Endothelial cell of umbilical vein (primary cell): ENCODE data around the gene PTMA. TPM values are rescaled to one million over a fixed set of nuclear protein-coding genes. Genes with fewer than 3 reads are reported as not detected.

Source experiments
- BruUV-seq: library from RNA; stranded (reverse); fragments of 400-500 nt; replicated peaks from 2 replicates; lab custom pipeline; 2021; lab: Mats Ljungman, UMichigan
- CTCF ChIA-PET: fragments of 300-600, 350-600 bp; sonication (Branson Sonifier 250); formaldehyde crosslinking; loops from one replicate; lab custom pipeline; 2021; ENCODE audit warnings: antibody characterized with exemption, inconsistent platforms; lab: Charles Lee
- POLR2A ChIA-PET: fragments of 300-600, 350-600 bp; sonication (Branson Sonifier 250); formaldehyde crosslinking; loops from one replicate; lab custom pipeline; 2021; ENCODE audit warnings: antibody characterized with exemption, inconsistent platforms; lab: Charles Lee
- DNase-seq: peaks from one replicate; pipeline ENCODE4 v3.0.0-alpha.2; 2011; ENCODE audit warnings: low read depth, low spot score
- FAIRE-seq: peaks from 2 replicates; lab custom pipeline; 2011; peaks lifted over from hg19 to GRCh38; lab: Jason Lieb, UNC
- H2AFZ ChIP-seq: 2 replicates; pipeline ENCODE4 v1.6.0; 2012; ENCODE audit warnings: low read depth, low read length, control low read depth, inconsistent platforms
- H3K27ac ChIP-seq: 2 replicates; pipeline ENCODE4 v1.5.1; 2011; ENCODE audit warnings: low read depth, mild to moderate bottlenecking, control low read depth, low read length, moderate library complexity; ENCODE audit not compliant: insufficient read depth
- H3K27me3 ChIP-seq, 2 experiments: 2 replicates each; pipeline versions ENCODE4 v1.6.0 to v1.6.1; 2011; ENCODE audit warnings: low read length in 2 of 2, mixed read lengths in 1 of 2; ENCODE audit not compliant: control insufficient read depth in 2 of 2, insufficient read depth in 2 of 2
- H3K36me3 ChIP-seq, 2 experiments: 2 replicates in 1 of 2; 3 replicates in 1 of 2; pipeline ENCODE4 v1.5.1; 2011; ENCODE audit warnings: low read length in 2 of 2, mild to moderate bottlenecking in 1 of 2, moderate library complexity in 1 of 2; ENCODE audit not compliant: control insufficient read depth in 2 of 2, insufficient read depth in 2 of 2; ENCODE audit errors: extremely low read depth in 1 of 2
- H3K4me1 ChIP-seq: 3 replicates; pipeline ENCODE4 v1.5.1; 2011; ENCODE audit warnings: mild to moderate bottlenecking, low read length; ENCODE audit not compliant: control insufficient read depth, insufficient read depth; ENCODE audit errors: extremely low read depth
- H3K4me2 ChIP-seq: 2 replicates; pipeline ENCODE4 v1.6.1; 2011; ENCODE audit warnings: low read length, control low read depth, mixed read lengths; ENCODE audit not compliant: insufficient read depth
- H3K4me3 ChIP-seq, 3 experiments: fragments of 200-600 bp in 1 of 3; sonication (generic), shearing (Covaris generic) in 1 of 3; replicated peaks in 1 of 3; 2 replicates each; pipeline ENCODE4 v1.5.1; 2011 to 2016; ENCODE audit warnings: control low read depth in 3 of 3, low read length in 3 of 3, mild to moderate bottlenecking in 2 of 3, inconsistent platforms in 1 of 3, low read depth in 1 of 3, moderate library complexity in 1 of 3; ENCODE audit not compliant: insufficient read depth in 1 of 3
- H3K79me2 ChIP-seq: 2 replicates; pipeline ENCODE4 v1.6.0; 2012; ENCODE audit warnings: low read length, inconsistent platforms; ENCODE audit not compliant: control insufficient read depth, insufficient read depth
- H3K9ac ChIP-seq: replicated peaks from 2 replicates; pipeline ENCODE3; 2011; ENCODE audit warnings: low read length, control low read depth; ENCODE audit not compliant: insufficient read depth; ENCODE audit errors: extremely low read depth
- H3K9me1 ChIP-seq: replicated peaks from 3 replicates; pipeline ENCODE4 v1.6.0; 2011; ENCODE audit warnings: mild to moderate bottlenecking, low read length; ENCODE audit not compliant: control insufficient read depth, insufficient read depth; ENCODE audit errors: extremely low read depth
- H3K9me3 ChIP-seq: replicated peaks from 2 replicates; pipeline ENCODE4 v1.5.1; 2012; ENCODE audit warnings: low read length, inconsistent platforms; ENCODE audit not compliant: control insufficient read depth, insufficient read depth
- H4K20me1 ChIP-seq: replicated peaks from 2 replicates; pipeline ENCODE3; 2011; ENCODE audit warnings: mild to moderate bottlenecking, low read length; ENCODE audit not compliant: control insufficient read depth, insufficient read depth; ENCODE audit errors: extremely low read depth
- CTCF ChIP-seq, 2 donors: IDR thresholded peaks; 1 replicate in 1 of 2; 2 replicates in 1 of 2; pipeline ENCODE4 v1.5.1; 2011; ENCODE audit warnings: low read length in 2 of 2, mild to moderate bottlenecking in 2 of 2, moderate library complexity in 2 of 2, control low read depth in 1 of 2, inconsistent platforms in 1 of 2, low read depth in 1 of 2; ENCODE audit not compliant: insufficient read depth in 1 of 2; ENCODE audit errors: extremely low read depth in 1 of 2
- FOS ChIP-seq: IDR thresholded peaks from 2 replicates; pipeline ENCODE4 v1.6.1; 2011; ENCODE audit warnings: mild to moderate bottlenecking, low read length, moderate library complexity, borderline replicate concordance; ENCODE audit not compliant: insufficient read depth
- GATA2 ChIP-seq: IDR thresholded peaks from 2 replicates; pipeline ENCODE4 v1.7.0; 2011; ENCODE audit warnings: low read depth, mild to moderate bottlenecking, moderate library complexity, mixed read lengths, low read length; ENCODE audit not compliant: insufficient read length, insufficient read depth
- MAX ChIP-seq: IDR thresholded peaks from 2 replicates; pipeline ENCODE4 v1.6.1; 2011; ENCODE audit not compliant: insufficient read depth, insufficient read length
- POLR2A ChIP-seq: IDR thresholded peaks from 2 replicates; pipeline ENCODE4 v1.6.1; 2012; ENCODE audit warnings: low read depth, mild to moderate bottlenecking, control low read depth, low read length
- POLR2AphosphoS5 ChIP-seq: IDR thresholded peaks from 2 replicates; pipeline ENCODE4 v1.6.1; 2012; ENCODE audit warnings: low read depth, mild to moderate bottlenecking, control low read depth, low read length, moderate library complexity; ENCODE audit not compliant: insufficient read depth
- dilution Hi-C: fragments of 300-500 bp; cut with MboI; formaldehyde crosslinking; loops from one replicate; pipeline ENCODE4 v1.15.0; 2019; ENCODE audit warnings: low sequenced_read_pairs; ENCODE audit not compliant: extremely low pct_ligation_motif_present
- intact Hi-C: fragments of 100-400 bp; cut with micrococcal nuclease; formaldehyde crosslinking; loops from one replicate; pipeline ENCODE4 v1.10.0; 2022
- polyA plus RNA-seq, 4 experiments: library from polyadenylated mRNA; depleted of rRNA in 3 of 4; stranded (reverse) in 3 of 4; unstranded in 1 of 4; fragments of >200 nt; gene quantifications; 2 replicates each; pipeline versions ENCODE4 v1.2.1 to v1.2.3, GENCODE V29; 2011 to 2012; ENCODE audit warnings: missing spikeins in 1 of 4
- total RNA-seq: library from RNA; stranded (reverse); gene quantifications from 2 replicates; pipeline ENCODE4 v1.2.3, GENCODE V29; 2021

The PTMA gene
- total and polyA plus RNA-seq, 2 donors (not counting 3 experiments of a cell fraction or from before 2014, with no cell fraction given) = 404 to 1,488 TPM

- no peak overlapping the region for H2AFZ ChIP-seq
- no peak overlapping the region for H3K4me3 ChIP-seq
- TF ChIP-seq CTCF (IDR thresholded peaks at IDR 0.05; ENCODE audit: extremely low read depth in 1 of 2, insufficient read depth in 1 of 2, low read depth in 1 of 2, low read length in 2 of 2) = no peak
- TF ChIP-seq GATA2 = no peak
- TF ChIP-seq MAX = no peak
- ChIA-PET CTCF (interaction anchor here (3.4 to 9.6 kb wide), 2 partner anchors 11 to 26 kb away, joined by 33 to 107 read pairs; no protein-coding TSS in a partner anchor), POLR2A (no interaction called here)
- no peaks in the 10 kb centered on the region for H3K27me3 ChIP-seq
- H3K36me3 ChIP-seq = no peaks in the 10 kb centered on the region
- no peaks in the 10 kb centered on the region for H4K20me1 ChIP-seq
- no peaks in the 10 kb centered on the region for H3K9me3 ChIP-seq
- H3K27ac ChIP-seq = no peak overlapping the region
- no peaks in the 10 kb centered on the region for H3K4me1 ChIP-seq
- DNase-seq (no peak), FAIRE-seq (no peak)
- H3K9me1 ChIP-seq = no peaks in the 10 kb centered on the region
- dilution Hi-C loops (no loop called here), intact Hi-C loops (no loop called here)
- H3K9ac ChIP-seq = no peak overlapping the region
- no peaks in the 10 kb centered on the region for H3K79me2 ChIP-seq
- BruUV-seq = no TSS peak
- no peak overlapping the region for H3K4me2 ChIP-seq
Measured at GRCh38 chr2:231688719-231689118, 19.6 kb upstream of the PTMA start.

GRCh38 chr2:231689124-231689893 lies 19.0 kb upstream of the PTMA start:
- H3K4me2 ChIP-seq = no peak overlapping the region
- no peaks in the 10 kb centered on the region for H3K79me2 ChIP-seq
- FAIRE-seq (no peak), DNase-seq (no peak)
- ChIA-PET CTCF (interaction anchor here (1.1 to 9.6 kb wide), 5 partner anchors 12 to 27 kb away, joined by 3 to 107 read pairs (median 9); no protein-coding TSS in a partner anchor), POLR2A (no interaction called here)
- H3K9me3 ChIP-seq = no peaks in the 10 kb centered on the region
- no peaks in the 10 kb centered on the region for H3K36me3 ChIP-seq
- TF ChIP-seq FOS = no peak
- TF ChIP-seq POLR2AphosphoS5 = no peak
- TF ChIP-seq POLR2A = no peak
- dilution Hi-C loops (no loop called here), intact Hi-C loops (no loop called here)
- no peaks in the 10 kb centered on the region for H3K9me1 ChIP-seq
- no peak overlapping the region for H3K4me3 ChIP-seq
- H4K20me1 ChIP-seq = no peaks in the 10 kb centered on the region
- H3K27me3 ChIP-seq = no peaks in the 10 kb centered on the region
- H3K27ac ChIP-seq = no peak overlapping the region
- no peak overlapping the region for H3K9ac ChIP-seq
- BruUV-seq = no TSS peak
- no peaks in the 10 kb centered on the region for H3K4me1 ChIP-seq
- H2AFZ ChIP-seq = no peak overlapping the region
